Ishikawa (cell line): Measurements from ENCODE around the gene ZNF618.

Experiments used
- CEBPB ChIP-seq: IDR thresholded peaks from 2 replicates; pipeline ENCODE4 v1.6.1; 2012
- CREB1 ChIP-seq: IDR thresholded peaks from 2 replicates; pipeline ENCODE4 v1.6.1; 2012; ENCODE audit warnings: low read depth
- EGR1 ChIP-seq: IDR thresholded peaks from 2 replicates; pipeline ENCODE4 v1.6.1; 2012
- EP300 ChIP-seq: IDR thresholded peaks from 2 replicates; pipeline ENCODE4 v1.6.1; 2012; ENCODE audit warnings: borderline replicate concordance
- FOXM1 ChIP-seq: IDR thresholded peaks from 2 replicates; pipeline ENCODE4 v1.6.1; 2012; ENCODE audit warnings: low read depth, borderline replicate concordance
- NFIC ChIP-seq: IDR thresholded peaks from 2 replicates; pipeline ENCODE4 v1.6.1; 2012
- RAD21 ChIP-seq: IDR thresholded peaks from 2 replicates; pipeline ENCODE4 v1.6.1; 2012; ENCODE audit warnings: low read depth
- TAF1 ChIP-seq: IDR thresholded peaks from 2 replicates; pipeline ENCODE4 v1.6.1; 2012; ENCODE audit warnings: low read depth, mild to moderate bottlenecking
- TCF12 ChIP-seq: IDR thresholded peaks from 2 replicates; pipeline ENCODE4 v1.6.1; 2012; ENCODE audit warnings: low read depth
- TEAD4 ChIP-seq: IDR thresholded peaks from 2 replicates; pipeline ENCODE4 v1.6.1; 2012
- YY1 ChIP-seq: IDR thresholded peaks from 2 replicates; pipeline ENCODE4 v1.6.1; 2012; ENCODE audit warnings: low read depth
- ZBTB7A ChIP-seq: IDR thresholded peaks from 2 replicates; pipeline ENCODE4 v1.6.1; 2012; ENCODE audit warnings: low read depth
- TF ChIP-seq, protein P1 (sequence below): IDR thresholded peaks from 2 replicates; pipeline ENCODE4 v1.6.1; 2012
- TF ChIP-seq, protein P2 (sequence below): IDR thresholded peaks from 2 replicates; pipeline ENCODE4 v1.6.1; 2012; ENCODE audit warnings: low read depth, mild to moderate bottlenecking
- TF ChIP-seq, protein P3 (sequence below): IDR thresholded peaks from 2 replicates; pipeline ENCODE4 v1.6.1; 2012

The ZNF618 gene

DNA sequence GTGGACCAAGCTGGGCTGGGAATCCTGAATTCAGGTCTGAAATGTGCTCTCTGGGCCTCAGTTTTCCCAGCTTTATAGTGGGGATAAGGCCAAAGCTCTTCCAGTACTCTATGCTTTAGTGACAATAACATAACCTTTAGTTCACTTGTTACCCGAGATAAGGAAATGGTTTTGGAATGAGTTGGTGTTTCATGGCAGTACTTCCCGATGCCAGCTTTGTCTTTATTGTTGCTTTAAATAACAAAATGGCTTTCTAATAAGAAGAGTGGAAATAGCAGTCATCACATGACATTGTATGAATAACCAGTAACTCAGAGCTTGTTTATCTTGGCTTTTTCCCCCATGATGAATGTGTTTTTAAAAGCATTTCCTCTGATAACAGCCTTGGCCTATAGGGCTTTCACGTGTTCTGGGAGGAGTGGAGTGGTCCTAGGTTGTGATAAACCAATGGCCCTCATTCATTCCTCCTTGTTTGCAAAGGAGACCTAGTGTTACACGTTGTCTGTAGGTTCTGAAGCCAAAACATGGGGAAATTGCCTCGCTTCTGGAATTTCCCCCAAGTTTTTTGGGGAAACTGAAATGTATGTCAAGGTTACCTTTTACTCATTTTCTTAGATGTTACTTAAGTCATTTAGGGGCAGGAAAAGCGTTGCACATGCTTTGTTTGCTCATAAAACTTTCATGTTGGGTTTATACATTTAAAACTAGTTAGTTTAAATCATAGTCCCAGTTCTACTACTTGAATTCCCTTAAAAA lies 53.7 kb downstream of the ZNF618 start:
- TF ChIP-seq TCF12 (no peak), TAF1 (no peak), TEAD4 (no peak), EGR1 (no peak), ZBTB7A (no peak), EP300 (no peak)
- TF ChIP-seq, protein P1, sequence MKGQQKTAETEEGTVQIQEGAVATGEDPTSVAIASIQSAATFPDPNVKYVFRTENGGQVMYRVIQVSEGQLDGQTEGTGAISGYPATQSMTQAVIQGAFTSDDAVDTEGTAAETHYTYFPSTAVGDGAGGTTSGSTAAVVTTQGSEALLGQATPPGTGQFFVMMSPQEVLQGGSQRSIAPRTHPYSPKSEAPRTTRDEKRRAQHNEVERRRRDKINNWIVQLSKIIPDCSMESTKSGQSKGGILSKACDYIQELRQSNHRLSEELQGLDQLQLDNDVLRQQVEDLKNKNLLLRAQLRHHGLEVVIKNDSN = no peak

DNA sequence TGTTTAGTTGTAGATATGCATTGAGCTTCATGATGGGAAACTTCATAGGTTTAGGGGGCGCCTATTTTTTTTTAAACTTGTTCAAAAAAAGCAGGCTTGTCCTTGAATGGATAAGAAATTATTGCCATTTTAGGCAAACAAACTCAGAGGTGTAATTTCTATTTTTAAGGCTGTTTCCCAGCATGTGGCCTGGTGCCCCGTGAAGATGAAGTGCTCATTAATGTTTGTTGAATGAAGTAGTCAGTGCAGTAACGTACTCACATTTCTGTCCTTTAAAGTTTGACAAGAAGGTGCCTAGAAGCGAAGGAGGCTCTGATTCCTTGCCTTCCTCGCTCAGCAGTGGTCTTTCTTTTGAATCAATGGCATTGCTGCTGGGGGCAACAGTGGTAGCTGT lies 54.3 kb downstream of the ZNF618 start:
- no peak for TF ChIP-seq TAF1
- TF ChIP-seq ZBTB7A = no peak
- TF ChIP-seq YY1 = no peak
- TF ChIP-seq FOXM1 = no peak
- no peak for TF ChIP-seq TEAD4
- TF ChIP-seq, protein P2, sequence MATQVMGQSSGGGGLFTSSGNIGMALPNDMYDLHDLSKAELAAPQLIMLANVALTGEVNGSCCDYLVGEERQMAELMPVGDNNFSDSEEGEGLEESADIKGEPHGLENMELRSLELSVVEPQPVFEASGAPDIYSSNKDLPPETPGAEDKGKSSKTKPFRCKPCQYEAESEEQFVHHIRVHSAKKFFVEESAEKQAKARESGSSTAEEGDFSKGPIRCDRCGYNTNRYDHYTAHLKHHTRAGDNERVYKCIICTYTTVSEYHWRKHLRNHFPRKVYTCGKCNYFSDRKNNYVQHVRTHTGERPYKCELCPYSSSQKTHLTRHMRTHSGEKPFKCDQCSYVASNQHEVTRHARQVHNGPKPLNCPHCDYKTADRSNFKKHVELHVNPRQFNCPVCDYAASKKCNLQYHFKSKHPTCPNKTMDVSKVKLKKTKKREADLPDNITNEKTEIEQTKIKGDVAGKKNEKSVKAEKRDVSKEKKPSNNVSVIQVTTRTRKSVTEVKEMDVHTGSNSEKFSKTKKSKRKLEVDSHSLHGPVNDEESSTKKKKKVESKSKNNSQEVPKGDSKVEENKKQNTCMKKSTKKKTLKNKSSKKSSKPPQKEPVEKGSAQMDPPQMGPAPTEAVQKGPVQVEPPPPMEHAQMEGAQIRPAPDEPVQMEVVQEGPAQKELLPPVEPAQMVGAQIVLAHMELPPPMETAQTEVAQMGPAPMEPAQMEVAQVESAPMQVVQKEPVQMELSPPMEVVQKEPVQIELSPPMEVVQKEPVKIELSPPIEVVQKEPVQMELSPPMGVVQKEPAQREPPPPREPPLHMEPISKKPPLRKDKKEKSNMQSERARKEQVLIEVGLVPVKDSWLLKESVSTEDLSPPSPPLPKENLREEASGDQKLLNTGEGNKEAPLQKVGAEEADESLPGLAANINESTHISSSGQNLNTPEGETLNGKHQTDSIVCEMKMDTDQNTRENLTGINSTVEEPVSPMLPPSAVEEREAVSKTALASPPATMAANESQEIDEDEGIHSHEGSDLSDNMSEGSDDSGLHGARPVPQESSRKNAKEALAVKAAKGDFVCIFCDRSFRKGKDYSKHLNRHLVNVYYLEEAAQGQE = no peak
- TF ChIP-seq, protein P3, sequence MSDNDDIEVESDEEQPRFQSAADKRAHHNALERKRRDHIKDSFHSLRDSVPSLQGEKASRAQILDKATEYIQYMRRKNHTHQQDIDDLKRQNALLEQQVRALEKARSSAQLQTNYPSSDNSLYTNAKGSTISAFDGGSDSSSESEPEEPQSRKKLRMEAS = no peak
- TF ChIP-seq, protein P1 = no peak
- TF ChIP-seq EP300 = no peak
- no peak for TF ChIP-seq RAD21
- no peak for TF ChIP-seq NFIC
- TF ChIP-seq CREB1 = no peak

DNA sequence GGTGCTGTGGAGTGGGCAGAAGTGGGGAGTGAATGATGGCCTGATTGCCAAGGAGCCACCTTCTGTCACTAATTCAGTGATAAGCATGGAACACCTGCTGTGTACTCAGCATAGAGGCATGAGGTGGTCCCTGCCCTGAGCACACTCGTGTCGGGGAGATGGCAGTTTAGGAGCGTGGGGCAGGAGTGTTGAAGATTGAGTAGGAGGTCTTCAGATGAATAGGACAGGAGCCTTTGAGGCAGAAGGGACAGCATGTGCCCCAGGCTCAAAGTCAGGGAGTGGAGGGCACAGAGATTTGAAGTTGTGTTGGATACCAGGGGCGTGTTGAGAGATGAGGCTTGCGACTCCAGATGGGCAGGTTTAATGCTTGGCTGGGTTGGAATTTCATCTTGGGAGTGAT lies 55.0 kb downstream of the ZNF618 start:
- TF ChIP-seq FOXM1 (no peak), CEBPB (no peak), CREB1 (no peak), YY1 (no peak), NFIC (no peak), ZBTB7A (no peak), EGR1 (no peak), EP300 (no peak)
- TF ChIP-seq, protein P2 = no peak
- TF ChIP-seq, protein P3 = no peak
- TF ChIP-seq, protein P1 = no peak

DNA sequence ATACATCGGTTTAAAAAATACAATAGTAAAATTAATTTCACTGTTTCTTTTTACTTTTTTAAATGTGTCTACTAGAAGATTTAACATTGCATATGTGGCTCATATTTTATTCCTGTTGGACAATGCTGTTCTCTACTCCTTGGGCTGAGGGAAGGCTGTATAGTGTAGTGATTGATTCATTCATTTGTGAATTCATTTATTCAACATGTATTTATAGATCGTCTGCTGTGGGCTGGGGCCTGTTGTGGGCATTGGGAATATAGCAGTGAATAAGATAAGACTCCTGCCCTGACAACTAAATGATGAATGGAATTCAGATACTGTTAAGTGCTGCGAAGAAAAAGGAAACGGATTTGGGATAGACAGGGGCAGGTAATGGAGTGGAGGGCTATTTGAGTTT lies 55.7 kb downstream of the ZNF618 start:
- TF ChIP-seq CREB1 (no peak), NFIC (no peak), CEBPB (no peak)

DNA sequence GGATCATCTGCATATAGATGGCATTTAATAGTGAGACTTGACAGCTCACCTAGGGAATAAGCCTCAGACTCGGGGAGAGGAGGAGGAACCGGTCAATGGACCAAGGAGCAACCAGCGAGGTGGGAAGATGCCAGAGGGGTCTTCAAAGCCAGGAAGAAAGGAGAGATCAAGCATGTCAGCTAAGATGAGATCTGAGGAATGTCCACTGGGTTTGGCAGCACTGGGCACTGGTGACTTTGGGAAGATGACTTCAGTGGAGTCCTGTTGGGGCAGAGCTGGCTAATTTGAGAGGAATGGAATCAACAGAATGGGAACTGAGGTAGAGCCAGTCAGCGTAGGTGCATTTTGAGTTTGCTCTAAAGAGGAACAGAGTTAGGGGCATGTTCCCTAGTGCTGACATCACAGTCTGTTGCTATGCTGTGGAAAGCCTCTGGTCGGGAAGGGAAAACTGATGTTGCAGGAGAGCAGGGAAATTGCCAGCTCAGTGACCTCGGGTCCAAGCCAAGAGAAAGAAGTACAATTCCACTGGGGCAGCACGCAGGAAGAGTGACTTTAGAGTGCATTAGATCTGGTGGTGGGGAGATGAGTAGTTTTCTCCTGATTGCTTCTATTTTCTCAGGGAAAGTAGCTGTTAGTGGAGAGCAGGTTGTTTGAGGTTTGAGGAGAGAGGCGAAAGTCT lies 56.9 kb downstream of the ZNF618 start:
- TF ChIP-seq, protein P3 = no peak
- TF ChIP-seq, protein P2 = no peak
